Panc1 (cell line): Measurements from ENCODE around the gene OVOL1. TPM values are rescaled to one million over a fixed set of nuclear protein-coding genes. Genes with fewer than 3 reads are reported as not detected.

Experiments used
- ATAC-seq: fragments of 200-7000 bp; cut with Tn5 transposase; 2 replicates; pipeline ENCODE4 v1.9.1; 2020; ENCODE audit warnings: mild to moderate bottlenecking, moderate library complexity
- BruUV-seq: library from RNA; stranded (reverse); fragments of 400-500 nt; replicated peaks from 2 replicates; lab custom pipeline; 2021; lab: Mats Ljungman, UMichigan
- CTCF ChIA-PET: fragments of 300-600 bp; sonication (Branson Sonifier 250); formaldehyde crosslinking; loops from one replicate; lab custom pipeline; 2022; ENCODE audit warnings: antibody characterized with exemption; lab: Charles Lee
- POLR2A ChIA-PET: fragments of 300-600 bp; sonication (Branson Sonifier 250); formaldehyde crosslinking; loops from one replicate; lab custom pipeline; 2022; ENCODE audit warnings: antibody characterized with exemption; lab: Charles Lee
- DNase-seq: peaks from one replicate; pipeline ENCODE4 v3.0.0-alpha.2; 2010; ENCODE audit warnings: low read depth, low spot score
- H3K27ac ChIP-seq: 2 replicates; pipeline ENCODE4 v1.5.1; 2011; ENCODE audit warnings: mild to moderate bottlenecking, low read length, inconsistent platforms
- H3K27me3 ChIP-seq: fragments of 200-500 bp; sonication (Bioruptor generic); 2 replicates; pipeline ENCODE4 v1.6.0; 2014; ENCODE audit warnings: low read length, inconsistent platforms; ENCODE audit not compliant: control insufficient read depth, insufficient read depth
- H3K36me3 ChIP-seq: fragments of 200-500 bp; sonication (Bioruptor generic); 2 replicates; pipeline ENCODE4 v1.5.1; 2014; ENCODE audit warnings: inconsistent platforms, mild to moderate bottlenecking, low read length, moderate library complexity; ENCODE audit not compliant: control insufficient read depth, insufficient read depth
- H3K4me1 ChIP-seq: 2 replicates; pipeline ENCODE4 v1.5.1; 2011; ENCODE audit warnings: inconsistent platforms, mild to moderate bottlenecking, low read length, moderate library complexity; ENCODE audit not compliant: control insufficient read depth, insufficient read depth
- H3K4me3 ChIP-seq, 2 experiments: 2 replicates each; pipeline ENCODE4 v1.5.1; 2011 to 2012; ENCODE audit warnings: low read depth in 2 of 2, low read length in 2 of 2, mild to moderate bottlenecking in 2 of 2, inconsistent platforms in 1 of 2, moderate library complexity in 1 of 2
- H3K9me3 ChIP-seq: fragments of 200-500 bp; sonication (Bioruptor generic); 2 replicates; pipeline ENCODE4 v1.5.1; 2014; ENCODE audit warnings: low read depth, mild to moderate bottlenecking, inconsistent platforms, low read length, moderate library complexity; ENCODE audit not compliant: control insufficient read depth, insufficient read depth
- CTCF ChIP-seq: fragments of 450-650 bp; IDR thresholded peaks from 2 replicates; pipeline ENCODE4 v1.5.1; 2017; ENCODE audit warnings: mild to moderate bottlenecking
- POLR2AphosphoS5 ChIP-seq: IDR thresholded peaks from 2 replicates; pipeline ENCODE4 v1.6.1; 2012; ENCODE audit warnings: mild to moderate bottlenecking, low read depth, low read length, moderate library complexity
- REST ChIP-seq, 2 experiments: IDR thresholded peaks; 2 replicates each; pipeline ENCODE4 v1.6.1; 2011 to 2012; ENCODE audit warnings: low read depth in 2 of 2, control low read depth in 1 of 2, low read length in 1 of 2, mild to moderate bottlenecking in 1 of 2, moderate library complexity in 1 of 2; ENCODE audit not compliant: insufficient read depth in 1 of 2
- SIN3A ChIP-seq: IDR thresholded peaks from 2 replicates; pipeline ENCODE4 v1.6.1; 2012; ENCODE audit warnings: low read depth, mild to moderate bottlenecking, low read length, moderate library complexity, borderline replicate concordance; ENCODE audit not compliant: insufficient read depth
- TCF7L2 ChIP-seq: IDR thresholded peaks from 2 replicates; pipeline ENCODE4 v1.6.1; 2011; ENCODE audit warnings: mild to moderate bottlenecking, low read depth, low read length, inconsistent platforms
- in situ Hi-C: cut with HindIII; loops from 2 replicates; pipeline ENCODE4 v1.10.0; 2016; ENCODE audit warnings: low sequenced_read_pairs, low pct_unique_long_range_greater_than_20kb
- intact Hi-C: fragments of 100-400 bp; cut with micrococcal nuclease; formaldehyde crosslinking; loops from one replicate; pipeline ENCODE4 v1.10.0; 2022; ENCODE audit not compliant: unreplicated experiment
- total RNA-seq: library from RNA; stranded (reverse); gene quantifications from one replicate; pipeline ENCODE4 v1.2.1, GENCODE V29; 2021; ENCODE audit not compliant: unreplicated experiment

Gene OVOL1
- total RNA-seq, 1 experiment from 2014 or later: 0.23 TPM

GRCh38 chr11:65771589-65772112 lies 15.2 kb upstream of the OVOL1 start:
- ChIA-PET POLR2A (interaction anchor here (0.5 kb wide), 1 partner anchor 35 kb away, joined by 4 read pairs; no protein-coding TSS in a partner anchor), CTCF (no interaction called here)
- intact Hi-C loops: no loop called here
- Histone ChIP-seq H3K4me1 (no peaks in the 10 kb centered on the region), H3K27me3 (no peaks in the 10 kb centered on the region), H3K36me3 (no peaks in the 10 kb centered on the region; the same call in 1 of the 2 replicates), H3K27ac (no peak overlapping the region), H3K9me3 (no peaks in the 10 kb centered on the region), H3K4me3 (no peak overlapping the region)
- in situ Hi-C loops: no loop called here
- DNase-seq (no peak), ATAC-seq (no peak)
- no TSS peak for BruUV-seq
- TF ChIP-seq CTCF: no peak

GRCh38 chr11:65773784-65774411 lies 13.0 kb upstream of the OVOL1 start:
- DNase-seq (no peak), ATAC-seq (0 out of 2 replicates have a peak, but pooled peaks have one; percentile 9)
- no peak overlapping the region for H3K4me3 ChIP-seq
- intact Hi-C loops: no loop called here
- H3K27ac ChIP-seq: no peak overlapping the region
- H3K36me3 ChIP-seq: peaks cover 1% of the 10 kb centered on the region; the same call in 1 of the 2 replicates
- in situ Hi-C loops: no loop called here
- ChIA-PET POLR2A (no interaction called here), CTCF (no interaction called here)
- H3K9me3 ChIP-seq: no peaks in the 10 kb centered on the region
- peaks cover under 1% of the 10 kb centered on the region; the same call in 1 of the 2 replicates for H3K4me1 ChIP-seq
- no TSS peak for BruUV-seq
- no peaks in the 10 kb centered on the region for H3K27me3 ChIP-seq
- TF ChIP-seq SIN3A (no peak), TCF7L2 (no peak), CTCF (peak; percentile 57), POLR2AphosphoS5 (0 out of 2 replicates have a peak, but pooled peaks have one; percentile 15), REST (IDR thresholded peaks at IDR 0.05; ENCODE audit: insufficient read depth in 1 of 2, low read depth in 2 of 2, low read length in 1 of 2) (no peak)
